ENCODE results near the gene AOC1. TPM values are rescaled to one million over a fixed set of nuclear protein-coding genes. Genes with fewer than 3 reads are reported as not detected.

AOC1 gene
- total RNA-seq, 1 donor from 2014 or later = not detected

DNA sequence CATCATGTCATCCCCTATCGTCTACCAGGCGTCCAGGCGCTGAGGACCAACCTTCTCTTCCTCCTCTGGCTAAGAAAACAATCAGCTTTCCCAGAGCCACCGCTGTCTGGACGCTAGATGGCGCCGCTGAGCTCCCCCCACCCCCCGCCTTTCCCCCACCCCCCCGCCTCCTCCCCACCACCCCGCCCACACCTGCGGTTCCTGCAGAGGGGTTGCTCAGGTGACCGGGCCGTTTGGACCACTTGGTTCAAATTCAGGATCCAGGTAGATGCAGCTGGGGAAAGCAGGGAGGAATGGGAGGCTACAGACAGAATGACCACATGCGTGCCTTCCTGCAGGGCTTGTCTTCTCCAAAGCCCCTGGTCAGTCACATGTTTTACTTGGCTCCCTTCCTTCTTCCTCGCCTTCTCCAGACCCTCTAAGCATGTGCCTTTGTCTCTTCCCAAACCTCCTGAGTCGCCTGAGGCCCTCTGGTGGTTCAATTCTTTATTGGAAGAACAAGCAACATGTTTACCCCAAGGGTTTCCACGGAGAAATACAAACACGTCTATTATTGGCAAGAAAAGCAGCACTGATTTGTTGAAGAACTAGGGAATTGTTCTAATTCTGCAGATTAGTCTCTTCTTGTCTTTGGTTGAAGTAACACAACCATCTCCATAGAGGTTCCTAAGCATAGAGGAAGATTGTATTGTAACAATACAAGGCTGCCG is 24.7 kb downstream of the AOC1 start:
- Mint-ChIP-seq H3K4me3 (ENCODE audit: unreplicated experiment) (no peak overlapping the region), H3K36me3 (ENCODE audit: low read depth) (no peaks in the 10 kb centered on the region), H3K27me3 (ENCODE audit: low read depth) (peaks cover 20% of the 10 kb centered on the region), H3K9me3 (ENCODE audit: low read depth) (peaks cover 22% of the 10 kb centered on the region), H3K4me1 (ENCODE audit: low read depth) (no peaks in the 10 kb centered on the region), H3K27ac (ENCODE audit: unreplicated experiment) (no peak overlapping the region)
- TF ChIP-seq CTCF (IDR thresholded peaks at IDR 0.05) = peak; percentile 63
- DNase-seq (ENCODE audit: low spot score) = no peak

- Mint-ChIP-seq H3K4me1 (ENCODE audit: low read depth) (no peaks in the 10 kb centered on the region), H3K9me3 (ENCODE audit: low read depth) (peaks cover 26% of the 10 kb centered on the region), H3K27me3 (ENCODE audit: low read depth) (peaks cover 21% of the 10 kb centered on the region), H3K36me3 (ENCODE audit: low read depth) (no peaks in the 10 kb centered on the region), H3K4me3 (ENCODE audit: unreplicated experiment) (no peak overlapping the region), H3K27ac (ENCODE audit: unreplicated experiment) (no peak overlapping the region)
- no peak for DNase-seq (ENCODE audit: low spot score)
- no peak for TF ChIP-seq CTCF (IDR thresholded peaks at IDR 0.05)
Measured at GRCh38 chr7:150877536-150877935, 25.2 kb downstream of the AOC1 start.

- peaks cover 40% of the 10 kb centered on the region for H3K9me3 Mint-ChIP-seq (ENCODE audit: low read depth)
- H3K27ac Mint-ChIP-seq (ENCODE audit: unreplicated experiment) = no peak overlapping the region
- H3K4me1 Mint-ChIP-seq (ENCODE audit: low read depth) = no peaks in the 10 kb centered on the region
- H3K27me3 Mint-ChIP-seq (ENCODE audit: low read depth) = peaks cover 19% of the 10 kb centered on the region
- H3K4me3 Mint-ChIP-seq (ENCODE audit: unreplicated experiment) = no peak overlapping the region
- no peak for DNase-seq (ENCODE audit: low spot score)
- H3K36me3 Mint-ChIP-seq (ENCODE audit: low read depth) = no peaks in the 10 kb centered on the region
- no peak for TF ChIP-seq CTCF (IDR thresholded peaks at IDR 0.05)
Measured at GRCh38 chr7:150879345-150879744, 27.0 kb downstream of the AOC1 start.

- no peak overlapping the region for H3K27ac Mint-ChIP-seq (ENCODE audit: unreplicated experiment)
- H3K9me3 Mint-ChIP-seq (ENCODE audit: low read depth) = peaks cover 56% of the 10 kb centered on the region
- no peak overlapping the region for H3K4me3 Mint-ChIP-seq (ENCODE audit: unreplicated experiment)
- H3K4me1 Mint-ChIP-seq (ENCODE audit: low read depth) = no peaks in the 10 kb centered on the region
- no peak for DNase-seq (ENCODE audit: low spot score)
- no peak for TF ChIP-seq CTCF (IDR thresholded peaks at IDR 0.05)
- H3K27me3 Mint-ChIP-seq (ENCODE audit: low read depth) = peaks cover 16% of the 10 kb centered on the region
- H3K36me3 Mint-ChIP-seq (ENCODE audit: low read depth) = no peaks in the 10 kb centered on the region
Measured at GRCh38 chr7:150881189-150881588, 28.9 kb downstream of the AOC1 start.

- DNase-seq (ENCODE audit: low spot score) = no peak
- Mint-ChIP-seq H3K27ac (ENCODE audit: unreplicated experiment) (no peak overlapping the region), H3K9me3 (ENCODE audit: low read depth) (peaks cover 28% of the 10 kb centered on the region), H3K4me1 (ENCODE audit: low read depth) (no peaks in the 10 kb centered on the region), H3K36me3 (ENCODE audit: low read depth) (peaks cover 3% of the 10 kb centered on the region), H3K27me3 (ENCODE audit: low read depth) (peaks cover 7% of the 10 kb centered on the region), H3K4me3 (ENCODE audit: unreplicated experiment) (no peak overlapping the region)
- no peak for TF ChIP-seq CTCF (IDR thresholded peaks at IDR 0.05)
Measured at GRCh38 chr7:150890853-150891584, 38.7 kb downstream of the AOC1 start.
